IPS DF 6.9 (cell line): ENCODE data around the gene GRIA4.

Experiments used
- DNase-seq: peaks from one replicate; pipeline ENCODE4 v3.0.0-alpha.2; 2013; ENCODE audit warnings: low read depth, low spot score
- H3K27ac ChIP-seq: one replicate; pipeline ENCODE4 v1.5.1; 2013; ENCODE audit warnings: low read length, control low read depth
- H3K27me3 ChIP-seq: 2 replicates; pipeline ENCODE4 v1.6.1; 2013; ENCODE audit warnings: mild to moderate bottlenecking, low read length; ENCODE audit not compliant: control insufficient read depth, insufficient read depth
- H3K36me3 ChIP-seq: 2 replicates; pipeline ENCODE4 v1.6.1; 2013; ENCODE audit warnings: low read length; ENCODE audit not compliant: control insufficient read depth, insufficient read depth
- H3K4me1 ChIP-seq: 2 replicates; pipeline ENCODE4 v1.6.1; 2013; ENCODE audit warnings: low read length; ENCODE audit not compliant: control insufficient read depth, insufficient read depth
- H3K4me3 ChIP-seq: 2 replicates; pipeline ENCODE4 v1.5.1; 2013; ENCODE audit warnings: mild to moderate bottlenecking, low read length
- H3K9me3 ChIP-seq: 2 replicates; pipeline ENCODE4 v1.6.1; 2013; ENCODE audit warnings: low read length, inconsistent platforms; ENCODE audit not compliant: control insufficient read depth, insufficient read depth
- WGBS: extraction: QIAGEN DNeasy Blood & Tissue Kit; methylation state at CpG from one replicate; pipeline ENCODE4 v1.1.7; 2013; ENCODE audit warnings: mixed read lengths, missing lambda C conversion rate; ENCODE audit not compliant: insufficient read length, insufficient coverage; 5-methylcytosine and 5-hydroxymethylcytosine counted together

Gene GRIA4

DNA sequence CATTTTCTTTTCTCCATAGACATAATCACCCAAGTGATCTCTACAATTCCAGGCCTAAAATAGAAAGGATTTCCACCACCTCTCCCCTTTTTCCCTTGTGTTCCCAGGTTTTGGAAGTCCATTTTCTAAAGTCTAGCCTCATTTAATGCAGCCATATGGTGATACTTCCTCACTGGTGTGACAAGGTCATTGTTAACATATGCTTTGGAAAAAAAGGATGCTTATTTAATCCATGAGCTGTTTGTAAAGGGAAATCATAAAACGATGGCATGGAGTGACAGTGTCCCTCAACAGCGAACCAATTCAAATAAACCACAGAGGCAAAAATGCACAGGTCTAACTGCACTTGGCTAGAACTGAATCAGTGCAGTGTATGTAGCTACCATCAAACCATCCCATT, 26.6 kb downstream of the GRIA4 start:
- no peaks in the 10 kb centered on the region for H3K9me3 ChIP-seq
- H3K4me3 ChIP-seq: no peak overlapping the region
- no peaks in the 10 kb centered on the region for H3K27me3 ChIP-seq
- no peaks in the 10 kb centered on the region for H3K4me1 ChIP-seq
- DNase-seq: no peak
- H3K27ac ChIP-seq: no peak overlapping the region
- WGBS: no CpG with 5 or more reads among the region's 2 CpGs
- H3K36me3 ChIP-seq: no peaks in the 10 kb centered on the region

- Histone ChIP-seq H3K36me3 (no peaks in the 10 kb centered on the region), H3K27ac (no peak overlapping the region), H3K27me3 (no peaks in the 10 kb centered on the region), H3K4me1 (no peaks in the 10 kb centered on the region), H3K4me3 (no peak overlapping the region), H3K9me3 (no peaks in the 10 kb centered on the region)
- no peak for DNase-seq
- WGBS: no CpG with 5 or more reads among the region's 1 CpG
Observed at GRCh38 chr11:105639527-105639926, 29.7 kb downstream of the GRIA4 start.

GRCh38 chr11:105641433-105641832, 31.6 kb downstream of the GRIA4 start:
- no peaks in the 10 kb centered on the region for H3K4me1 ChIP-seq
- no peak overlapping the region for H3K4me3 ChIP-seq
- no peaks in the 10 kb centered on the region for H3K36me3 ChIP-seq
- DNase-seq: no peak
- H3K9me3 ChIP-seq: no peaks in the 10 kb centered on the region
- no peak overlapping the region for H3K27ac ChIP-seq
- H3K27me3 ChIP-seq: no peaks in the 10 kb centered on the region

DNA sequence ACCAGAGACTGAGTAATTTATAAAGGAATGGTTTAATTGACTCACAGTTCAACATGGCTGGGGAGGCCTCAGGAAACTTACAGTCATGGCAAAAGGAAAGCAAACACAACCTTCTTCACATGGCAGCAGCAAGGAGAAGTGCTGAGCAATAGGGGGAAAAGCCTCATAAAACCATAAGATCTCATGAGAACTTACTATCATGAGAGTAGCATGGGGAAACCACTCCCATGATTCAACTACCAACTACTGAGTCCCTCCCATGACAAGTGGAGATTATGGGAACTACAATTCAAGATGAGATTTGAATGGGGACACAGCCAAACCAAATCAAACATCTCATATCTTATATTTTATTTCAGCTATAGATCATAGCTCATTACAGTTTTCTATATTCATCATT, 33.0 kb downstream of the GRIA4 start:
- Histone ChIP-seq H3K9me3 (no peaks in the 10 kb centered on the region), H3K27me3 (no peaks in the 10 kb centered on the region), H3K36me3 (no peaks in the 10 kb centered on the region), H3K4me1 (no peaks in the 10 kb centered on the region), H3K27ac (no peak overlapping the region), H3K4me3 (no peak overlapping the region)
- DNase-seq: no peak

DNA sequence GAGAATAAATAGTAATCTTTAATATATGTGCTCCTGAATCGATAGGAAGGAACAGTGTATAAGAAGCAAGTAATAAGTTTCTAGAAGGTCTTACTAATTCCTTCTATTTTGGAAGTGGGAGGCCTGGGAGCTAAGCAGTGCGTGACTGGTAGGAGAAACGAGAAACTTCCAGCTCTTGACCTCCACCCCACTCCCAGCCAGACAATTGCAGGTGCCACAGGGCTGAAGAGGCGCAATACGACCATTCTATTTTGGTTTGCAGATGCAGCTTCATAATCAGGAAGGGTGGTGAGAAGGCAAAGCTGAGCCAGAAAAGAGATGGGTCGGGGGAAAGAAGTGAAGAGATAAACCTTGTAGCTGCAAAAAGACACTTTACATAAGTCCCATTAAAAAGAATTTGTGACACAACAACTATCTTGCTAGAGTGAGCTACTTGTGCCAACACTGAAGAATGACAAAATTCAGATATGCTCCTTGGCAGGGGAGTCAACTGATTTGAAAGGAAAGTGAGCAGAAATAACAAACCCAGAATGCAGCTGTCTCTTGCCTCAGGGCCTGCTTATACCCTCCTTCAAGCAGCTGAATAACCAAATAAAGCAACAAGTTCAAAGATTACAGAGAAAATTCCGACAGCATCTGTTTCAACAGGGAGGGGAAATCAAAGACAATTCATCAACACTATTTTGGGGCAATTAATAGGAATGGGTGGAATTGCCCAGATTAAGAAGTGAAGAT, 35.1 kb downstream of the GRIA4 start:
- Histone ChIP-seq H3K36me3 (no peaks in the 10 kb centered on the region), H3K4me3 (no peak overlapping the region), H3K27ac (no peak overlapping the region), H3K9me3 (no peaks in the 10 kb centered on the region), H3K4me1 (no peaks in the 10 kb centered on the region), H3K27me3 (no peaks in the 10 kb centered on the region)
- no CpG with 5 or more reads among the region's 7 CpGs for WGBS
- DNase-seq: no peak

GRCh38 chr11:105647780-105648179, 37.9 kb downstream of the GRIA4 start:
- no CpG with 5 or more reads among the region's 1 CpG for WGBS
- DNase-seq: no peak
- Histone ChIP-seq H3K27ac (no peak overlapping the region), H3K4me1 (no peaks in the 10 kb centered on the region), H3K27me3 (no peaks in the 10 kb centered on the region), H3K9me3 (no peaks in the 10 kb centered on the region), H3K4me3 (no peak overlapping the region), H3K36me3 (no peaks in the 10 kb centered on the region)

- no CpG with 5 or more reads among the region's 4 CpGs for WGBS
Observed at GRCh38 chr11:105648762-105649161, 38.9 kb downstream of the GRIA4 start.

GRCh38 chr11:105665281-105665680, 55.4 kb downstream of the GRIA4 start:
- no peaks in the 10 kb centered on the region for H3K9me3 ChIP-seq
- H3K4me3 ChIP-seq: no peak overlapping the region
- H3K4me1 ChIP-seq: no peaks in the 10 kb centered on the region
- no peaks in the 10 kb centered on the region for H3K36me3 ChIP-seq
- WGBS: no CpG with 5 or more reads among the region's 4 CpGs
- DNase-seq: no peak
- H3K27me3 ChIP-seq: no peaks in the 10 kb centered on the region
- H3K27ac ChIP-seq: no peak overlapping the region

More at GRCh38 chr11:105648762-105649161, 38.9 kb downstream of the GRIA4 start:
- no peak for DNase-seq
- H3K9me3 ChIP-seq: no peaks in the 10 kb centered on the region
- no peak overlapping the region for H3K27ac ChIP-seq
- H3K27me3 ChIP-seq: no peaks in the 10 kb centered on the region
- no peaks in the 10 kb centered on the region for H3K4me1 ChIP-seq
- no peak overlapping the region for H3K4me3 ChIP-seq
- H3K36me3 ChIP-seq: no peaks in the 10 kb centered on the region

DNA sequence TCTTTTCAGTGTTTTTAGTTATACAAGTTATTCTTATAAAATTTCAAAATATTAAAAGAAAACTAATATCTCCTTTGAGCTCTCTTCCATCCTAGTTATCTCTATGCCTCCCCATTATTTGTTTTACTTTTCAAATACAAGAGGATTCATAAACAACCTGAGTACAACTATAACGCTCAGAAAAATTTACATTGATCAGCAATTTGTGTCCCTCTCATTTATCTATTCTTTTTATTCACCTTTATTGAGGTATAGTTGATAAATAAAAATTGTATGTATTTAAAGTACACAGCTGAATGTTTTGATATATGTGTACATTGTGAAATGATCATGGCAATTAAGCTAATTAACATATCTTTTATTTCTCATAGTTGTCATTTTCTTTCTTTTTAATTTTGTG, 57.6 kb downstream of the GRIA4 start:
- no peaks in the 10 kb centered on the region for H3K36me3 ChIP-seq
- WGBS: no CpG with 5 or more reads among the region's 1 CpG
- H3K4me3 ChIP-seq: no peak overlapping the region

GRCh38 chr11:105670811-105671210, 60.9 kb downstream of the GRIA4 start:
- DNase-seq: no peak
- H3K4me1 ChIP-seq: no peaks in the 10 kb centered on the region
- H3K4me3 ChIP-seq: no peak overlapping the region
- no peaks in the 10 kb centered on the region for H3K27me3 ChIP-seq
- H3K36me3 ChIP-seq: no peaks in the 10 kb centered on the region
- H3K27ac ChIP-seq: no peak overlapping the region
- H3K9me3 ChIP-seq: no peaks in the 10 kb centered on the region

More for the DNA sequence above, 57.6 kb downstream of the GRIA4 start:
- no peak for DNase-seq
- Histone ChIP-seq H3K27me3 (no peaks in the 10 kb centered on the region), H3K9me3 (no peaks in the 10 kb centered on the region), H3K4me1 (no peaks in the 10 kb centered on the region), H3K27ac (no peak overlapping the region)

DNA sequence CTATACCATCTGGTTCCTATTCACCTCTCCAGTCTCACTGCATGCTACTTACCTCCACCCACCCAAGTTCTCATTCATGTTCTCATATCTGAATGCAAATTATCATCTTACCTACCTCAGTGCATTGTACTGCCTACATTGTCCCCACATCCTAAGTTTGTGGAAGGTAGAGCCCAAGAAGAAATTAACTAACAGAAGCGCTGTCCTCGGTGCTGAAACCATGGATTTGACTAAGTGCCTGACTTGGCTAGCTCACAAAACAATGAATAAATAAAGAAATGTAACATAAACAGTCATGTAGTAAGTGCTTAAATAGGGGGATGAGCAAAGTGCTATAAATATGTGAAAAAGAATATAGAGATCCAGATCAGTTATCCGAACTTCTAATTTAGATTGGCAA, 63.2 kb downstream of the GRIA4 start:
- no peak overlapping the region for H3K4me3 ChIP-seq
- H3K9me3 ChIP-seq: no peaks in the 10 kb centered on the region
- peak; percentile 43 for DNase-seq
- no CpG with 5 or more reads among the region's 3 CpGs for WGBS
- H3K27me3 ChIP-seq: no peaks in the 10 kb centered on the region
- H3K4me1 ChIP-seq: no peaks in the 10 kb centered on the region
- H3K36me3 ChIP-seq: no peaks in the 10 kb centered on the region
- H3K27ac ChIP-seq: no peak overlapping the region
